SK-N-SH (cell line): Measurements from ENCODE around the gene CCM2. TPM values are rescaled to one million over a fixed set of nuclear protein-coding genes. Genes with fewer than 3 reads are reported as not detected.

Experiments used
- CTCF ChIA-PET: fragments of 300-600, 350-600 bp; formaldehyde crosslinking; extraction: SDS; loops from one replicate; lab custom pipeline; 2021; lab: Yijun Ruan, JAX
- POLR2A ChIA-PET: fragments of 350-600 bp; sonication (Branson Sonifier 250); formaldehyde crosslinking; extraction: SDS; loops from one replicate; lab custom pipeline; 2020; ENCODE audit warnings: antibody characterized with exemption, inconsistent platforms; lab: Yijun Ruan, JAX
- DNase-seq: peaks from one replicate; pipeline ENCODE4 v3.0.0; 2012
- H2AFZ ChIP-seq: fragments of 200-600 bp; sonication (generic); 2 replicates; pipeline ENCODE4 v1.8.1; 2016; ENCODE audit warnings: antibody characterized with exemption, mild to moderate bottlenecking, low read depth
- H3F3A ChIP-seq: fragments of 200-600 bp; sonication (generic); replicated peaks from 2 replicates; pipeline ENCODE3; 2016; ENCODE audit warnings: antibody characterized with exemption, mild to moderate bottlenecking; ENCODE audit not compliant: insufficient read depth
- H3K27ac ChIP-seq, 2 experiments: fragments of 200-500 bp in 1 of 2; fragments of 200-600 bp in 1 of 2; sonication (Bioruptor generic) in 1 of 2; sonication (generic), shearing (Covaris generic) in 1 of 2; 2 replicates each; pipeline versions ENCODE4 v1.5.1 to v1.6.1; 2014 to 2016; ENCODE audit warnings: low read depth in 2 of 2, inconsistent platforms in 1 of 2, low read length in 1 of 2, mild to moderate bottlenecking in 1 of 2, mixed read lengths in 1 of 2
- H3K27me3 ChIP-seq: fragments of 200-600 bp; sonication (generic), shearing (Covaris generic); 2 replicates; pipeline ENCODE4 v1.6.1; 2016; ENCODE audit warnings: mixed run types; ENCODE audit not compliant: insufficient read depth
- H3K36me3 ChIP-seq, 2 experiments: fragments of 200-500 bp in 1 of 2; fragments of 200-600 bp in 1 of 2; sonication (Bioruptor generic) in 1 of 2; sonication (generic) in 1 of 2; replicated peaks in 1 of 2; 2 replicates each; pipeline versions ENCODE3 to v1.5.1; 2014 to 2016; ENCODE audit warnings: low read length in 1 of 2, mild to moderate bottlenecking in 1 of 2; ENCODE audit not compliant: insufficient read depth in 2 of 2, control insufficient read depth in 1 of 2
- H3K4me1 ChIP-seq, 2 experiments: fragments of 200-500 bp in 1 of 2; fragments of 200-600 bp in 1 of 2; sonication (Bioruptor generic) in 1 of 2; sonication (generic), shearing (Covaris generic) in 1 of 2; 2 replicates each; pipeline versions ENCODE4 v1.5.1 to v1.6.1; 2014 to 2016; ENCODE audit warnings: low read depth in 1 of 2, low read length in 1 of 2, mixed run types in 1 of 2; ENCODE audit not compliant: insufficient read depth in 2 of 2, control insufficient read depth in 1 of 2
- H3K4me2 ChIP-seq: fragments of 200-600 bp; sonication (generic), shearing (Covaris generic); 2 replicates; pipeline ENCODE4 v1.6.1; 2017; ENCODE audit warnings: mixed run types
- H3K4me3 ChIP-seq, 2 experiments: fragments of 200-500 bp in 1 of 2; fragments of 200-600 bp in 1 of 2; sonication (Bioruptor generic) in 1 of 2; sonication (generic), shearing (Covaris generic) in 1 of 2; 2 replicates each; pipeline versions ENCODE4 v1.5.1 to v1.8.1; 2014 to 2016; ENCODE audit warnings: low read depth in 2 of 2, inconsistent platforms in 1 of 2, low read length in 1 of 2, mild to moderate bottlenecking in 1 of 2, mixed read lengths in 1 of 2, moderate library complexity in 1 of 2
- H3K79me2 ChIP-seq: fragments of 200-600 bp; sonication (generic); 2 replicates; pipeline ENCODE4 v1.8.1; 2017; ENCODE audit warnings: mild to moderate bottlenecking; ENCODE audit not compliant: insufficient read depth
- H3K9ac ChIP-seq: fragments of 200-600 bp; sonication (generic); 2 replicates; pipeline ENCODE4 v1.6.1; 2017; ENCODE audit warnings: mixed run types
- H3K9me2 ChIP-seq: fragments of 200-600 bp; sonication (generic); 2 replicates; pipeline ENCODE4 v1.6.1; 2017; ENCODE audit warnings: mixed run types
- H3K9me3 ChIP-seq: fragments of 200-600 bp; sonication (generic); 2 replicates; pipeline ENCODE4 v1.6.1; 2017; ENCODE audit warnings: mixed run types, mild to moderate bottlenecking, moderate library complexity
- H4K20me1 ChIP-seq: fragments of 200-600 bp; sonication (generic); 2 replicates; pipeline ENCODE4 v1.6.1; 2017; ENCODE audit warnings: mild to moderate bottlenecking, mixed run types; ENCODE audit not compliant: insufficient read depth
- EP300 ChIP-seq, 2 experiments: IDR thresholded peaks; 2 replicates each; pipeline versions ENCODE4 v1.4.0 to v1.6.1; 2012; ENCODE audit warnings: borderline replicate concordance in 1 of 2, low read depth in 1 of 2, low read length in 1 of 2
- EZH2phosphoT487 ChIP-seq: fragments of 200-600 bp; sonication (generic); IDR thresholded peaks from 2 replicates; pipeline ENCODE4 v1.6.1; 2017; ENCODE audit warnings: low read depth, mixed run types, mild to moderate bottlenecking, antibody characterized with exemption, moderate library complexity, borderline replicate concordance
- FOSL2 ChIP-seq: IDR thresholded peaks from 2 replicates; pipeline ENCODE4 v1.4.0; 2012; ENCODE audit warnings: low read depth, mild to moderate bottlenecking, moderate library complexity, borderline replicate concordance
- FOXJ3 ChIP-seq: sonication (generic); formaldehyde crosslinking; IDR thresholded peaks from 2 replicates; pipeline ENCODE4 v1.5.1; 2020; ENCODE audit warnings: mild to moderate bottlenecking, missing genetic modification reagents
- FOXM1 ChIP-seq: IDR thresholded peaks from 2 replicates; pipeline ENCODE4 v1.4.0; 2012; ENCODE audit warnings: low read depth, mild to moderate bottlenecking
- GABPA ChIP-seq: IDR thresholded peaks from 2 replicates; pipeline ENCODE4 v1.4.0; 2012; ENCODE audit warnings: low read depth, mild to moderate bottlenecking
- GATA2 ChIP-seq: sonication (generic); formaldehyde crosslinking; IDR thresholded peaks from 2 replicates; pipeline ENCODE4 v1.5.0; 2020; ENCODE audit warnings: mild to moderate bottlenecking, missing genetic modification reagents
- IRF3 ChIP-seq: fragments of 150-350 bp; IDR thresholded peaks from 2 replicates; pipeline ENCODE4 v1.6.1; 2016; ENCODE audit warnings: mild to moderate bottlenecking, low read depth, low read length
- MAX ChIP-seq: IDR thresholded peaks from 2 replicates; pipeline ENCODE4 v1.4.0; 2012; ENCODE audit warnings: low read depth
- MEF2A ChIP-seq: IDR thresholded peaks from 2 replicates; pipeline ENCODE4 v1.4.0; 2012; ENCODE audit warnings: low read depth, borderline replicate concordance
- NRF1 ChIP-seq: IDR thresholded peaks from 2 replicates; pipeline ENCODE4 v1.6.1; 2012; ENCODE audit warnings: low read depth, mild to moderate bottlenecking, low read length
- PBX3 ChIP-seq: IDR thresholded peaks from 2 replicates; pipeline ENCODE4; 2012
- REST ChIP-seq: IDR thresholded peaks from 2 replicates; pipeline ENCODE4 v1.6.1; 2012; ENCODE audit warnings: mild to moderate bottlenecking, low read depth, low read length, moderate library complexity
- RFX5 ChIP-seq: IDR thresholded peaks from 2 replicates; pipeline ENCODE4 v1.6.1; 2012; ENCODE audit warnings: mild to moderate bottlenecking, improper control_type of control experiment, low read length
- SIN3A ChIP-seq: IDR thresholded peaks from 2 replicates; pipeline ENCODE4 v1.6.1; 2012; ENCODE audit warnings: low read depth, mild to moderate bottlenecking, low read length, moderate library complexity, borderline replicate concordance
- SMC3 ChIP-seq: IDR thresholded peaks from 2 replicates; pipeline ENCODE4 v1.6.1; 2012; ENCODE audit warnings: low read depth, low read length, improper control_type of control experiment
- TAF1 ChIP-seq: IDR thresholded peaks from 2 replicates; pipeline ENCODE4 v1.6.1; 2012; ENCODE audit warnings: low read depth, mild to moderate bottlenecking, low read length, moderate library complexity, borderline replicate concordance
- WGBS: methylation state at CpG from one replicate; pipeline ENCODE4 v1.1.6; 2017; ENCODE audit warnings: low lambda C conversion rate; 5-methylcytosine and 5-hydroxymethylcytosine counted together
- polyA plus RNA-seq, 3 experiments: library from polyadenylated mRNA; depleted of rRNA; stranded (reverse); fragments of >200 nt; gene quantifications; 2 replicates each; pipeline ENCODE4 v1.2.3, GENCODE V29; 2012

Gene CCM2
- polyA plus RNA-seq, 1 of the 3 experiments (the other 2 are of a cell fraction): 83.2 TPM

GRCh38 chr7:45092931-45093235 lies 92.9 kb downstream of the CCM2 start:
- H3K4me2 ChIP-seq: no peak overlapping the region
- peaks cover 0 to 10% of the 10 kb centered on the region in 2 experiments; a peak in 1 of 4 replicates for H3K4me1 ChIP-seq
- H3K27me3 ChIP-seq: no peaks in the 10 kb centered on the region
- H4K20me1 ChIP-seq: no peaks in the 10 kb centered on the region
- no peak overlapping the region for H3K27ac ChIP-seq
- POLR2A ChIA-PET: interaction anchor here (1.5 kb wide), 1 partner anchor 19 kb away, joined by 4 read pairs; the partner anchor contains the start of gene TBRG4
- TF ChIP-seq SMC3 (no peak), IRF3 (no peak)
- TF ChIP-seq, all 33 proteins: peak for 0
- Histone ChIP-seq H3K9me3 (no peaks in the 10 kb centered on the region), H3K9me2 (no peaks in the 10 kb centered on the region), H3F3A (peaks cover 5% of the 10 kb centered on the region), H3K4me3 (no peak overlapping the region), H3K36me3 (no peaks in the 10 kb centered on the region), H3K9ac (no peak overlapping the region), H3K79me2 (peaks cover 6% of the 10 kb centered on the region; the same call in 1 of the 2 replicates), H2AFZ (peak overlapping the region; percentile 65; the same call in 1 of the 2 replicates)
- no peak for DNase-seq
- 90% methylated on average over 3 of the region's 3 CpGs for WGBS
- CTCF ChIA-PET: no interaction called here

GRCh38 chr7:45098983-45099839 lies 99.2 kb downstream of the CCM2 start:
- CTCF ChIA-PET: interaction anchor here (1.2 to 1.5 kb wide), 3 partner anchors 9 to 126 kb away, joined by 3 to 4 read pairs (median 3); no protein-coding TSS in a partner anchor
- no peaks in the 10 kb centered on the region for H3K27me3 ChIP-seq
- WGBS: 93% methylated on average over 8 of the region's 10 CpGs
- peaks cover 16% of the 10 kb centered on the region for H3F3A ChIP-seq
- H3K9me3 ChIP-seq: no peaks in the 10 kb centered on the region
- no peaks in the 10 kb centered on the region for H3K4me1 ChIP-seq
- POLR2A ChIA-PET: interaction anchor here (1.2 to 2.3 kb wide), 3 partner anchors 10 to 12 kb away, joined by 3 to 9 read pairs (median 3); partner anchors contain the start of gene TBRG4
- H3K9ac ChIP-seq: no peak overlapping the region
- H3K9me2 ChIP-seq: no peaks in the 10 kb centered on the region
- H3K79me2 ChIP-seq: peaks cover 2% of the 10 kb centered on the region; the same call in 1 of the 2 replicates
- H2AFZ ChIP-seq: no peak overlapping the region
- H3K36me3 ChIP-seq: peaks cover 34 to 52% of the 10 kb centered on the region in 2 experiments
- no peak overlapping the region for H3K4me2 ChIP-seq
- H4K20me1 ChIP-seq: peaks cover 17% of the 10 kb centered on the region
- no peak overlapping the region for H3K27ac ChIP-seq
- no peak overlapping the region for H3K4me3 ChIP-seq
- TF ChIP-seq FOXJ3 (CRISPR knock-in tag) (no peak), RFX5 (no peak), FOSL2 (no peak), GATA2 (CRISPR knock-in tag) (no peak), REST (no peak), NRF1 (no peak), FOXM1 (no peak), TAF1 (no peak), MEF2A (no peak), PBX3 (no peak), EZH2phosphoT487 (no peak), GABPA (no peak), MAX (no peak), EP300 (IDR thresholded peaks at IDR 0.05; ENCODE audit: borderline replicate concordance in 1 of 2, low read depth in 1 of 2, low read length in 1 of 2) (no peak), SIN3A (no peak)
- DNase-seq: no peak
